ENCODE data around the gene AHRR. TPM values are rescaled to one million over a fixed set of nuclear protein-coding genes. Genes with fewer than 3 reads are reported as not detected.

The AHRR gene
- total and polyA plus RNA-seq, 7 experiments from 2014 or later: 0.56 to 23.5 (median 1.2) TPM; not detected in 1

GRCh38 chr5:342501-343460, 21.3 kb downstream of the AHRR start:
- intact Hi-C loops (cut with micrococcal nuclease): no loop called here
- peaks cover 0 to 7% of the 10 kb centered on the region in 2 donors for H3K4me1 ChIP-seq (ENCODE audit: control insufficient read depth in 2 of 2, insufficient read depth in 2 of 2, low read length in 2 of 2)
- CTCF ChIA-PET: no interaction called here
- no peak for ATAC-seq
- no peaks in the 10 kb centered on the region for H3K27me3 ChIP-seq (ENCODE audit: control insufficient read depth in 2 of 2, insufficient read depth in 2 of 2, low read length in 2 of 2)
- no peak overlapping the region for H3K4me3 ChIP-seq (ENCODE audit: low read length)
- POLR2A ChIA-PET: no interaction called here
- Mint-ChIP-seq H3K9me3 (peaks cover 0 to 4% (median 0%) of the 10 kb centered on the region in 11 donors), H3K36me3 (peaks cover 0 to 23% (median 0%) of the 10 kb centered on the region in 5 donors), H3K27me3 (peaks cover 3 to 23% (median 14%) of the 10 kb centered on the region in 5 donors), H3K27ac (peak overlapping the region in 2 of 9 donors; percentile 41 to 77), H3K4me1 (peaks cover 0 to 57% (median 23%) of the 10 kb centered on the region in 7 donors), H3K4me3 (peak overlapping the region; percentile 24 to 82 (median 62))
- DNase-seq: no peak
- no peaks in the 10 kb centered on the region for H3K9me3 ChIP-seq (ENCODE audit: control insufficient read depth in 2 of 3, low read length in 3 of 3)
- H3K27ac ChIP-seq (ENCODE audit: low read depth, low read length): no peak overlapping the region
- no peaks in the 10 kb centered on the region for H3K36me3 ChIP-seq (ENCODE audit: control insufficient read depth in 2 of 3, insufficient read depth in 3 of 3, low read length in 3 of 3)

- Histone ChIP-seq H3K27ac (ENCODE audit: low read depth, low read length) (no peak overlapping the region), H3K9me3 (ENCODE audit: control insufficient read depth in 2 of 3, low read length in 3 of 3) (no peaks in the 10 kb centered on the region), H3K4me1 (ENCODE audit: control insufficient read depth in 2 of 2, insufficient read depth in 2 of 2, low read length in 2 of 2) (peaks cover 0 to 7% of the 10 kb centered on the region in 2 donors), H3K27me3 (ENCODE audit: control insufficient read depth in 2 of 2, insufficient read depth in 2 of 2, low read length in 2 of 2) (no peaks in the 10 kb centered on the region), H3K36me3 (ENCODE audit: control insufficient read depth in 2 of 3, insufficient read depth in 3 of 3, low read length in 3 of 3) (no peaks in the 10 kb centered on the region), H3K4me3 (ENCODE audit: low read length) (no peak overlapping the region)
- ChIA-PET POLR2A (no interaction called here), CTCF (interaction anchor here (0.7 to 1.1 kb wide), 2 partner anchors 109 to 155 kb away, joined by 3 to 4 read pairs; no protein-coding TSS in a partner anchor)
- ATAC-seq: peak; percentile 79
- intact Hi-C loops (cut with micrococcal nuclease): no loop called here
- Mint-ChIP-seq H3K27me3 (peaks cover 3 to 30% (median 20%) of the 10 kb centered on the region in 5 donors), H3K36me3 (peaks cover 0 to 26% (median 0%) of the 10 kb centered on the region in 5 donors), H3K4me3 (peak overlapping the region; percentile 62 to 84 (median 78)), H3K4me1 (peaks cover 0 to 59% (median 23%) of the 10 kb centered on the region in 7 donors), H3K9me3 (peaks cover 0 to 4% (median 0%) of the 10 kb centered on the region in 11 donors), H3K27ac (peak overlapping the region in 2 of 9 donors; percentile 42 to 87)
- peak in 7 of 9 donors; percentile 34 to 73 (median 48) for DNase-seq
These were observed 22.2 kb downstream of the AHRR start for GRCh38 chr5:343461-344401.

GRCh38 chr5:344668-345067, 23.2 kb downstream of the AHRR start:
- peaks cover 0 to 60% (median 23%) of the 10 kb centered on the region in 7 donors for H3K4me1 Mint-ChIP-seq
- peaks cover 3 to 32% (median 23%) of the 10 kb centered on the region in 5 donors for H3K27me3 Mint-ChIP-seq
- peaks cover 0 to 22% (median 0%) of the 10 kb centered on the region in 5 donors for H3K36me3 Mint-ChIP-seq
- H3K4me3 Mint-ChIP-seq: peak overlapping the region in 2 of 10 donors; percentile 59 to 82
- H3K27ac ChIP-seq (ENCODE audit: low read depth, low read length): no peak overlapping the region
- CTCF ChIA-PET: interaction anchor here (0.7 to 1.1 kb wide), 2 partner anchors 108 to 156 kb away, joined by 3 to 4 read pairs; no protein-coding TSS in a partner anchor
- peaks cover 0 to 7% of the 10 kb centered on the region in 2 donors for H3K4me1 ChIP-seq (ENCODE audit: control insufficient read depth in 2 of 2, insufficient read depth in 2 of 2, low read length in 2 of 2)
- H3K4me3 ChIP-seq (ENCODE audit: low read length): no peak overlapping the region
- DNase-seq: no peak
- H3K27me3 ChIP-seq (ENCODE audit: control insufficient read depth in 2 of 2, insufficient read depth in 2 of 2, low read length in 2 of 2): no peaks in the 10 kb centered on the region
- POLR2A ChIA-PET: no interaction called here
- H3K9me3 Mint-ChIP-seq: peaks cover 0 to 4% (median 0%) of the 10 kb centered on the region in 11 donors
- no peaks in the 10 kb centered on the region for H3K9me3 ChIP-seq (ENCODE audit: control insufficient read depth in 2 of 3, low read length in 3 of 3)
- ATAC-seq: no peak
- intact Hi-C loops (cut with micrococcal nuclease): no loop called here
- peak overlapping the region in 1 of 9 donors; percentile 81 for H3K27ac Mint-ChIP-seq
- no peaks in the 10 kb centered on the region for H3K36me3 ChIP-seq (ENCODE audit: control insufficient read depth in 2 of 3, insufficient read depth in 3 of 3, low read length in 3 of 3)

- no peak overlapping the region for H3K4me3 ChIP-seq (ENCODE audit: low read length)
- H3K27ac ChIP-seq (ENCODE audit: low read depth, low read length): no peak overlapping the region
- H3K4me1 ChIP-seq (ENCODE audit: control insufficient read depth in 2 of 2, insufficient read depth in 2 of 2, low read length in 2 of 2): peaks cover 0 to 7% of the 10 kb centered on the region in 2 donors
- peaks cover 0 to 15% (median 0%) of the 10 kb centered on the region in 5 donors for H3K36me3 Mint-ChIP-seq
- ATAC-seq (no peak), DNase-seq (no peak)
- intact Hi-C loops (cut with micrococcal nuclease): loop anchor here in 1 of 2 donors (2.0 kb wide), 1 partner anchor 27 kb away; no protein-coding TSS in a partner anchor
- peak overlapping the region in 5 of 10 donors; percentile 38 to 79 (median 42) for H3K4me3 Mint-ChIP-seq
- no peaks in the 10 kb centered on the region for H3K27me3 ChIP-seq (ENCODE audit: control insufficient read depth in 2 of 2, insufficient read depth in 2 of 2, low read length in 2 of 2)
- POLR2A ChIA-PET: no interaction called here
- peaks cover 0 to 58% (median 23%) of the 10 kb centered on the region in 7 donors for H3K4me1 Mint-ChIP-seq
- CTCF ChIA-PET: no interaction called here
- H3K36me3 ChIP-seq (ENCODE audit: control insufficient read depth in 2 of 3, insufficient read depth in 3 of 3, low read length in 3 of 3): no peaks in the 10 kb centered on the region
- H3K9me3 ChIP-seq (ENCODE audit: control insufficient read depth in 2 of 3, low read length in 3 of 3): no peaks in the 10 kb centered on the region
- H3K27me3 Mint-ChIP-seq: peaks cover 3 to 39% (median 23%) of the 10 kb centered on the region in 5 donors
- H3K27ac Mint-ChIP-seq: peak overlapping the region in 1 of 9 donors; percentile 77
- H3K9me3 Mint-ChIP-seq: peaks cover 0 to 4% (median 0%) of the 10 kb centered on the region in 11 donors
These were observed 24.1 kb downstream of the AHRR start for GRCh38 chr5:345404-346195.

GRCh38 chr5:346229-346935, 24.9 kb downstream of the AHRR start:
- no peaks in the 10 kb centered on the region for H3K27me3 ChIP-seq (ENCODE audit: control insufficient read depth in 2 of 2, insufficient read depth in 2 of 2, low read length in 2 of 2)
- Mint-ChIP-seq H3K4me3 (peak overlapping the region; percentile 2 to 79 (median 58)), H3K36me3 (peaks cover 0 to 17% (median 0%) of the 10 kb centered on the region in 5 donors), H3K4me1 (peaks cover 0 to 57% (median 23%) of the 10 kb centered on the region in 7 donors), H3K27me3 (peaks cover 3 to 43% (median 23%) of the 10 kb centered on the region in 5 donors), H3K9me3 (peaks cover 0 to 2% (median 0%) of the 10 kb centered on the region in 11 donors), H3K27ac (peak overlapping the region in 4 of 9 donors; percentile 8 to 87 (median 56))
- peaks cover 0 to 7% of the 10 kb centered on the region in 2 donors for H3K4me1 ChIP-seq (ENCODE audit: control insufficient read depth in 2 of 2, insufficient read depth in 2 of 2, low read length in 2 of 2)
- ChIA-PET POLR2A (no interaction called here), CTCF (no interaction called here)
- DNase-seq: peak in 1 of 9 donors; percentile 14
- no peak overlapping the region for H3K27ac ChIP-seq (ENCODE audit: low read depth, low read length)
- H3K4me3 ChIP-seq (ENCODE audit: low read length): no peak overlapping the region
- no peak for ATAC-seq
- no peaks in the 10 kb centered on the region for H3K9me3 ChIP-seq (ENCODE audit: control insufficient read depth in 2 of 3, low read length in 3 of 3)
- intact Hi-C loops (cut with micrococcal nuclease): loop anchor here in 1 of 2 donors (2.0 kb wide), 1 partner anchor 26 kb away; no protein-coding TSS in a partner anchor
- H3K36me3 ChIP-seq (ENCODE audit: control insufficient read depth in 2 of 3, insufficient read depth in 3 of 3, low read length in 3 of 3): no peaks in the 10 kb centered on the region
